Measurements from ENCODE around the gene CHAT.

The CHAT gene

DNA sequence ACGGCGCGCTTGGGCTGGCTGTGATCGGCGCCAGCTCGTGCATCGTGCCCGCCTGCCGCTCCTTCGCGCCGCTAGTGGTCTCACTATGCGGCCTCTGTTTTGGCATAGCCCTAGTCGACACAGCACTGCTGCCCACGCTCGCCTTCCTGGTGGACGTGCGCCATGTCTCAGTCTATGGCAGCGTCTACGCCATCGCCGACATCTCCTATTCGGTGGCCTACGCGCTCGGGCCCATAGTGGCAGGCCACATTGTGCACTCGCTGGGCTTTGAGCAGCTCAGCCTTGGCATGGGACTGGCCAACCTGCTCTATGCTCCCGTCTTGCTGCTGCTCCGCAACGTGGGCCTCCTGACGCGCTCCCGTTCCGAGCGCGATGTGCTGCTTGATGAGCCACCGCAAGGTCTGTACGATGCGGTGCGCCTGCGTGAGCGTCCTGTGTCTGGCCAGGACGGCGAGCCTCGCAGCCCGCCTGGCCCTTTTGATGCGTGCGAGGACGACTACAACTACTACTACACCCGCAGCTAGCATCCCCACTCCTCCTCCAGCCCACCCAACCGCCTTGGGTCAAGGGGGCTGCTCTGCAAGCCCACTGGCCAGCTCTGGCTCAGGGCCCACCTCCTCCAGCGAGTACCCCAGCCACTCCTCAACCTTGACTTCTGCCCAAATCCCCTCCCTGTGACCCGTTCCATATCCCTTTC, 1.9 kb upstream of the CHAT start:
- no peak overlapping the region for H3K4me3 ChIP-seq (ENCODE audit: low read length)
- DNase-seq (ENCODE audit: low read depth) = no peak
- TF ChIP-seq, protein P1, sequence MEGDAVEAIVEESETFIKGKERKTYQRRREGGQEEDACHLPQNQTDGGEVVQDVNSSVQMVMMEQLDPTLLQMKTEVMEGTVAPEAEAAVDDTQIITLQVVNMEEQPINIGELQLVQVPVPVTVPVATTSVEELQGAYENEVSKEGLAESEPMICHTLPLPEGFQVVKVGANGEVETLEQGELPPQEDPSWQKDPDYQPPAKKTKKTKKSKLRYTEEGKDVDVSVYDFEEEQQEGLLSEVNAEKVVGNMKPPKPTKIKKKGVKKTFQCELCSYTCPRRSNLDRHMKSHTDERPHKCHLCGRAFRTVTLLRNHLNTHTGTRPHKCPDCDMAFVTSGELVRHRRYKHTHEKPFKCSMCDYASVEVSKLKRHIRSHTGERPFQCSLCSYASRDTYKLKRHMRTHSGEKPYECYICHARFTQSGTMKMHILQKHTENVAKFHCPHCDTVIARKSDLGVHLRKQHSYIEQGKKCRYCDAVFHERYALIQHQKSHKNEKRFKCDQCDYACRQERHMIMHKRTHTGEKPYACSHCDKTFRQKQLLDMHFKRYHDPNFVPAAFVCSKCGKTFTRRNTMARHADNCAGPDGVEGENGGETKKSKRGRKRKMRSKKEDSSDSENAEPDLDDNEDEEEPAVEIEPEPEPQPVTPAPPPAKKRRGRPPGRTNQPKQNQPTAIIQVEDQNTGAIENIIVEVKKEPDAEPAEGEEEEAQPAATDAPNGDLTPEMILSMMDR (conservative IDR thresholded peaks at IDR 0.05; ENCODE audit: low read length) = no peak

DNA sequence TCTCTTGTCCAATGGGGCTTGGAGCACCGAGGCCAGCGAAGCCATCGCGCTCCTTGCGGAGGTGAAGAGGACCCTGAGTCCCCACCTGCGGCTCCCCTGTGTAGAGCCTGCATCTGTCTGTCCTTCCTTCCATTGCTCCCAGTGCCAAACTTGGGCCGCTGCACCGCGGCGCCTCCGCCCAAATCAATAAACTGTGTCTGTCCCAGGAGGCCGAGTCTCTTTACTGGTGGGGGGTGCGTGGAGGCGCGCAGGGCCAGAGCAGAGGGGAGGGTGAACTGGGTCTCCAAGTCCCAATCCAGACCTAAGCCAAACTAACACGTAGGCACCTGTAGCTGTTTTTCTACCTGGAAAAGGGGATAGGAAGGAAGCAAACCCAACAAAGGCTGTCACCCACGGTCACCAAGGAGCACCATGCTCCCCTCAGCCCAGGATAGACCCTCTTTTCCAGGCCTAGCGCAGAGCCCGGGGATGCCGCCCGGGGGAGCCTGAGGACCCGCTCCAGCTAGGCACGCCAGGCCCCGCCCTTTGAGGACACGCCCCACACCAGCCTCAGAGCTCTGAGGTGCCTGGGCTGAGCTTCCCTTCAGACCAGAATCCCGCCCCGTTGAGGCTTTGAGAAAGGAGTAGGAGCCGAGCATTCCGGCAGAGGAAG, 1.2 kb upstream of the CHAT start:
- TF ChIP-seq, protein P1 (conservative IDR thresholded peaks at IDR 0.05; ENCODE audit: low read length) = no peak
- no peak for DNase-seq (ENCODE audit: low read depth)
- no peak overlapping the region for H3K4me3 ChIP-seq (ENCODE audit: low read length)

DNA sequence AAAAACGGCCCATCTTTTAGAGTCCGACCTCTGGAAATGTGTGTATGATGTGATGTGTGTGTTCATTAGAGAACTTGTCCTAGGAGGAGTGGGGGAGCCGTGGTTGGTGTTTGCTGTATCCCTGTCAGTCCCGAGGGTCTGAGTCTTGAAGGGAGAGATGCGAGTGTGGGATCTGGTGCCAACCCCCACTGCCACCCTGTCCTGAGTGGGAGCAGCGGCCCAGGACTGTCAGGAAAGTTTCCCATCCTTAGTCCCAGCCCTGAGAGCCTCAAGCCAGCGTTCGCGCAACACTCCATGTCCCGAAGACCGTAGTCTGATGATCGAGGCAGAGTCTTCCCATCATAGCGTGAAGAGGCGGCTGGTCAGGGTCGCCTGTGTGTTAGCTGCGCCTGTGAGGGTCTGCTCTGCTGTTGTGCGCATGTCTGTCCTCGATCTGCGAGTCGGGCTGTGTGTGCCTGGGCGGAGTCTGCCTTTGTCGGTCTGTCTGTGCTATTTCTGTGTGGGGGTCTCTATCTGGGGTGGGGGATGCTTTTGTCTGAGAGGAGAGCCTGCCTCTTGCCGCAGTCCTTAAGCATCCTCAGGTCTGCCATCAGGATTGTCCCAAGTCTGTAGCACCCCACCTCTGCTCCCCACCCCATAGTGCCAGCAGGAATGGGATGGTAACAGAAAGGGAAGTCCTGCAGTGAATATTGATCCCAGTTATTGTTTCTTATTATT, 514 bp upstream of the CHAT start:
- no peak for DNase-seq (ENCODE audit: low read depth)
- TF ChIP-seq, protein P1 (conservative IDR thresholded peaks at IDR 0.05; ENCODE audit: low read length) = no peak
- no peak overlapping the region for H3K4me3 ChIP-seq (ENCODE audit: low read length)

DNA sequence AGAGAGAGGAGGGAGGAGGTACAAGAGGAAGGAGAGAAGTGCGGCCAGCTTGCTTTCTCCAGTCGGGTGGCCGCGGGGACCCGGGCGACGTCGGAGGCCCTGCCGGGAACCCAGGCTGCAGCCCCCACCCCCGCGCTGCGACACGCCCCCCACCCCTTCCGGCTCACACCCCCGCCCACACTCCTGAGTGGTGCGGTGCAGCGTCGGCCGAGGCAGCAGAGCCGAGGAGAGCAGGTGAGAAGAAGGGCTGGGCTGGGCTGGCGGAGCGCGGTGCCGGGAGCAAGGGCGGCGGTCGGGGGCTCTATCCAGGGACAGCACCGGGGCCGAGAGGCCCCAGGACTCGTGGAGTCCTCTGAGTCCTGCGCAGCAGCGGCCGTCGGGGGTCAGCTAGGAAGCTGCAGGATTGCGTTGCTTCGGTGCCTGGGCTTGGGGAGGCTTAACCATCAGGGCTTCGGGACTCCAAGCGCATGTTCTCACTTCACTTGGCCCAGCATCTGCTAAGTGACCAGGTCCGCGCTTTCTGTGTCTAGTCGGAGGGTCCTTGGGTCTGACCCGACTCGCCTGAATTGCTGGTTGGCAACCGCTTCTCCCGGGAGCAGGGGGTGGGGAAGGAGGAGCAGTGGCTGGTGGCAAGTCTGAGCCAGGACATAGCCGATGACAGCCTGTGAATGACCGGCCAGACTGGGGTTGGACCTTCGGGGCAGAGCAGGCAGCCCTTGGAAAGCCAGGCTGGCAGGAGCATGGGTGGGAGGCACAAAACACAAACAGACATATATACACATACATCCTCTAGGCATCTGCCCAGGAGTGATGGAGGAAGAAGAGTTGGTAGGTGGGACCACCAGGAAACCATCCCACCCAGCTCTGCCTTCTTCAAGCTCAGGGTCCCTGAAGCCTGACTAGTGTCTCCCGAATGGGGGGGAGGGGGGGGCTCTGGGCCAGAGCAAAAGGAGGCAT, 683 bp downstream of the CHAT start:
- no peak overlapping the region for H3K4me3 ChIP-seq (ENCODE audit: low read length)
- TF ChIP-seq, protein P1 (conservative IDR thresholded peaks at IDR 0.05; ENCODE audit: low read length) = no peak
- no peak for DNase-seq (ENCODE audit: low read depth)

DNA sequence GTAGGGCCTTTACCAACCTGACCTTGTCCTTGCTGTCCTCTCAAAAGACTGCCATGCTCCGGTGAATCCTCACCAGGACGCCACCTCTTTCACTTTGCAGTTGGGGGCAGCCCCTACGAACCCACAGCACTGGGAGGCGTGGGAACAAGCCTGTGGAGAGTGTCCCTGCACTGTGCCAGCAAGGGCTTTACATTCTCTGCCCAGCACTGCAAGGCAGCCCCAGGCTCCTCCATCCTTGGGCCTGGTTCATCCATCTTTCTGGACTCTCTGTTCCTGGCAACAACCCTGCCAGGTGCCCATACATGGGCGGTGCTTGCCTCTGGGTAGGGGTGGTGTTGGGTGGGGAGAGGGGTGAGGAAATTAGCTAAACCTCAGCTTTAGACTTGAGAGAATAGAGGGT, 1.4 kb downstream of the CHAT start:
- no peak overlapping the region for H3K4me3 ChIP-seq (ENCODE audit: low read length)
- TF ChIP-seq, protein P1 (conservative IDR thresholded peaks at IDR 0.05; ENCODE audit: low read length) = no peak
- no peak for DNase-seq (ENCODE audit: low read depth)

DNA sequence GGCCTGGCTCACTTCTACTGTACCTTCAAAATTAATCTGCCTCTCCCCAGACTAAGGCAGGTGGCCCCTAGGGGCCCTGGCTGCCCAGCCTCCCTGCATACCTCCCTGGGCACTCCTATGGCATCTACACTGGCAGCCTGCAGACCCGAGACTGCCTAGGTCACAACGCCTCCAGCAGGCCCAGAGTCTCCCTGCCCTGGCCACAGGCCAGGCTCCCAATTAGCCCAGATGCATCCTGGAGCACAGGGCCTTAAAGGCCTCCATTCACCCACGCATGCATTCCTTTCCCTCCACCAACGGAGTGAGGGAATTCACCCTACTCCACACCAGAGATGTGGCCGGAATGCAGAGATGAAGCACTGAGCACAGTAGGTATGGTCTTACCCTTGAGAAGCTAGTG, 1.9 kb downstream of the CHAT start:
- TF ChIP-seq, protein P1 (conservative IDR thresholded peaks at IDR 0.05; ENCODE audit: low read length) = no peak
- DNase-seq (ENCODE audit: low read depth) = no peak
- H3K4me3 ChIP-seq (ENCODE audit: low read length) = no peak overlapping the region

Data from AG10803 (cell line).